H9 (cell line): Measurements from ENCODE around the gene DCC. TPM values are rescaled to one million over a fixed set of nuclear protein-coding genes. Genes with fewer than 3 reads are reported as not detected.

ENCODE experiments used
- DNase-seq: peaks from one replicate; pipeline ENCODE4 v3.0.0-alpha.2; 2017
- H2AFZ ChIP-seq: one replicate; pipeline ENCODE4 v1.6.1; 2013; ENCODE audit warnings: mild to moderate bottlenecking, low read length, control low read depth, moderate library complexity
- H2AK5ac ChIP-seq: 2 replicates; pipeline ENCODE4 v1.6.1; 2013; ENCODE audit warnings: low read length, control low read depth, mixed read lengths; ENCODE audit not compliant: insufficient read length
- H2BK120ac ChIP-seq: one replicate; pipeline ENCODE4 v1.6.1; 2013; ENCODE audit warnings: low read depth, mild to moderate bottlenecking, low read length, control low read depth, inconsistent platforms; ENCODE audit not compliant: poor library complexity, severe bottlenecking
- H2BK12ac ChIP-seq: 2 replicates; pipeline ENCODE4 v1.6.1; 2013; ENCODE audit warnings: low read length, control low read depth, mixed read lengths, low read depth; ENCODE audit not compliant: insufficient read length
- H2BK15ac ChIP-seq: 2 replicates; pipeline ENCODE4 v1.6.1; 2013; ENCODE audit warnings: low read depth, low read length, control low read depth
- H2BK20ac ChIP-seq: one replicate; pipeline ENCODE4 v1.6.1; 2013; ENCODE audit warnings: low read depth, mild to moderate bottlenecking, low read length, control low read depth, inconsistent platforms; ENCODE audit not compliant: poor library complexity, severe bottlenecking
- H2BK5ac ChIP-seq: 2 replicates; pipeline ENCODE4 v1.6.1; 2013; ENCODE audit warnings: low read length, control low read depth, mixed read lengths; ENCODE audit not compliant: insufficient read length
- H3K14ac ChIP-seq: 2 replicates; pipeline ENCODE4 v1.6.1; 2013; ENCODE audit warnings: low read length, control low read depth; ENCODE audit not compliant: insufficient read depth
- H3K18ac ChIP-seq: 2 replicates; pipeline ENCODE4 v1.6.1; 2013; ENCODE audit warnings: low read depth, mild to moderate bottlenecking, mixed read lengths, low read length, control low read depth; ENCODE audit not compliant: insufficient read length
- H3K23ac ChIP-seq: 2 replicates; pipeline ENCODE4 v1.6.1; 2013; ENCODE audit warnings: low read length, control low read depth, mixed read lengths, low read depth; ENCODE audit not compliant: insufficient read length
- H3K23me2 ChIP-seq: 2 replicates; pipeline ENCODE4 v1.6.1; 2013; ENCODE audit warnings: low read depth, mild to moderate bottlenecking, mixed read lengths, low read length, control low read depth; ENCODE audit not compliant: insufficient read length, poor library complexity, severe bottlenecking
- H3K27ac ChIP-seq: 2 replicates; pipeline ENCODE4 v1.5.1; 2013; ENCODE audit warnings: low read length, control low read depth, mixed read lengths, low read depth; ENCODE audit not compliant: insufficient read length
- H3K27me3 ChIP-seq: 2 replicates; pipeline ENCODE4 v1.6.1; 2013; ENCODE audit warnings: low read length, control low read depth, inconsistent platforms; ENCODE audit not compliant: insufficient read depth
- H3K4ac ChIP-seq: 2 replicates; pipeline ENCODE4 v1.6.1; 2013; ENCODE audit warnings: low read depth, mild to moderate bottlenecking, control low read depth, inconsistent platforms, low read length, moderate library complexity
- H3K4me1 ChIP-seq: 2 replicates; pipeline ENCODE4 v1.6.1; 2013; ENCODE audit warnings: low read length, control low read depth, inconsistent platforms; ENCODE audit not compliant: insufficient read depth
- H3K4me2 ChIP-seq: 2 replicates; pipeline ENCODE4 v1.6.1; 2013; ENCODE audit warnings: low read length, control low read depth, mixed read lengths; ENCODE audit not compliant: insufficient read length, insufficient read depth
- H3K56ac ChIP-seq: 2 replicates; pipeline ENCODE4 v1.6.1; 2013; ENCODE audit warnings: low read depth, mild to moderate bottlenecking, mixed read lengths, low read length, control low read depth; ENCODE audit not compliant: insufficient read length
- H3K79me1 ChIP-seq: 2 replicates; pipeline ENCODE4 v1.6.1; 2013; ENCODE audit warnings: low read depth, mild to moderate bottlenecking, moderate library complexity, low read length, control low read depth, inconsistent platforms; ENCODE audit not compliant: insufficient read depth, poor library complexity, severe bottlenecking
- H3K79me2 ChIP-seq: 2 replicates; pipeline ENCODE4 v1.6.1; 2013; ENCODE audit warnings: low read length, control low read depth, inconsistent platforms; ENCODE audit not compliant: insufficient read depth
- H3K9ac ChIP-seq: 2 replicates; pipeline ENCODE4 v1.6.1; 2013; ENCODE audit warnings: low read length, control low read depth, mixed read lengths; ENCODE audit not compliant: insufficient read length; ENCODE audit errors: extremely low read depth
- H3K9me3 ChIP-seq: one replicate; pipeline ENCODE4 v1.6.1; 2013; ENCODE audit warnings: low read depth, low read length, inconsistent platforms; ENCODE audit not compliant: control insufficient read depth
- H3T11ph ChIP-seq: one replicate; pipeline ENCODE4 v1.6.1; 2013; ENCODE audit warnings: mild to moderate bottlenecking, low read length, control low read depth, inconsistent platforms
- H4K20me1 ChIP-seq: one replicate; pipeline ENCODE4 v1.6.1; 2013; ENCODE audit not compliant: control insufficient read depth, insufficient read length, insufficient read depth
- H4K5ac ChIP-seq: 2 replicates; pipeline ENCODE4 v1.6.1; 2013; ENCODE audit warnings: low read depth, mild to moderate bottlenecking, mixed read lengths, low read length, control low read depth; ENCODE audit not compliant: insufficient read length
- H4K8ac ChIP-seq: replicated peaks from 2 replicates; pipeline ENCODE4 v1.6.1; 2013; ENCODE audit warnings: low read length, control low read depth, mixed read lengths, low read depth; ENCODE audit not compliant: insufficient read length
- H4K91ac ChIP-seq: 2 replicates; pipeline ENCODE4 v1.6.1; 2013; ENCODE audit warnings: low read depth, mild to moderate bottlenecking, moderate library complexity, mixed read lengths, low read length, control low read depth; ENCODE audit not compliant: insufficient read length
- H3K27ac Mint-ChIP-seq, 3 experiments: 2 replicates in 2 of 3; 3 replicates in 1 of 3; pipeline ENCODE4 v1.8.0; 2020 to 2021; ENCODE audit warnings: mixed read lengths in 3 of 3, mild to moderate bottlenecking in 1 of 3, moderate library complexity in 1 of 3
- H3K27me3 Mint-ChIP-seq: 2 replicates; pipeline ENCODE4 v1.8.0; 2021; ENCODE audit warnings: low read depth, mild to moderate bottlenecking, moderate library complexity, mixed read lengths
- H3K36me3 Mint-ChIP-seq, 3 experiments: 2 replicates in 2 of 3; 3 replicates in 1 of 3; pipeline ENCODE4 v1.8.0; 2020 to 2021; ENCODE audit warnings: low read depth in 3 of 3, mixed read lengths in 3 of 3; ENCODE audit not compliant: insufficient read depth in 1 of 3
- H3K4me1 Mint-ChIP-seq, 2 experiments: 2 replicates each; pipeline ENCODE4 v1.8.0; 2020; ENCODE audit warnings: mixed read lengths in 2 of 2
- H3K4me3 Mint-ChIP-seq, 2 experiments: 2 replicates in 1 of 2; 3 replicates in 1 of 2; pipeline ENCODE4 v1.8.0; 2020 to 2021; ENCODE audit warnings: mild to moderate bottlenecking in 2 of 2, mixed read lengths in 2 of 2, moderate library complexity in 1 of 2
- H3K9me3 Mint-ChIP-seq, 2 experiments: 2 replicates in 1 of 2; 3 replicates in 1 of 2; pipeline ENCODE4 v1.8.0; 2020; ENCODE audit warnings: mild to moderate bottlenecking in 2 of 2, mixed read lengths in 2 of 2, moderate library complexity in 1 of 2
- WGBS: extraction: QIAGEN DNeasy Blood & Tissue Kit; methylation state at CpG from one replicate; pipeline ENCODE4 v1.1.7; 2013; ENCODE audit warnings: missing lambda C conversion rate, low lambda C conversion rate, mixed read lengths; ENCODE audit not compliant: insufficient read length; ENCODE audit errors: extremely low coverage; 5-methylcytosine and 5-hydroxymethylcytosine counted together
- total RNA-seq: library from RNA; stranded (reverse); gene quantifications from 2 replicates; pipeline ENCODE4 v1.2.1, GENCODE V29; 2021
- TF ChIP-seq, protein P1 (sequence below): fragments of 200-600 bp; sonication (generic); conservative IDR thresholded peaks from 3 replicates; pipeline ENCODE4 v1.8.0; 2021; ENCODE audit warnings: antibody characterized with exemption, mild to moderate bottlenecking

Gene DCC
- total RNA-seq, 1 experiment from 2014 or later, result 0.35 TPM

DNA sequence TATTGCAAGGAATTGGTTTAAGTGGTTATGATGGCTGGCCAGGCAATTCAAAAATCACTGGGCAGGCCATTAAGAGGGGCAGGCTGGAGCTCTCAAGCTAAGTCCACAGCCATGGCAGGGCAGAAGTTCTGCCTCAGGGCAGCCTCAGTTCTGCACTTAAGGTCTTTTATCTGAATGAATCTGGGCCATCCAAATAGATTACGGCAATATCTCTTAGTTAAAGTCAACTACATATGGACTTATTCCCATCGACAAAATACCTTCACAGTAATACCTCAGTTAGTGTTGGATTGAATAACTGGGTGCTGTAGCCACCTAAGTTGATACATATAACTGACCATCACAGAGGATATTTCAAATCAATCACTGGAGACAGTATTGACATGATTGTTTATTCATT lies 979.6 kb downstream of the DCC start:
- Histone ChIP-seq H3K23me2 (no peaks in the 10 kb centered on the region), H3K18ac (no peak overlapping the region), H3K27me3 (no peaks in the 10 kb centered on the region), H3K79me1 (no peaks in the 10 kb centered on the region), H2BK15ac (no peak overlapping the region), H2BK20ac (no peak overlapping the region), H3K14ac (no peak overlapping the region), H3K23ac (no peak overlapping the region), H4K91ac (no peak overlapping the region), H3T11ph (no peak overlapping the region), H4K8ac (no peak overlapping the region), H3K27ac (no peak overlapping the region), H2AK5ac (no peak overlapping the region), H3K9me3 (no peaks in the 10 kb centered on the region), H3K9ac (no peak overlapping the region), H3K4me2 (no peak overlapping the region), H2BK120ac (no peak overlapping the region), H4K20me1 (no peaks in the 10 kb centered on the region), H2BK12ac (no peak overlapping the region), H3K56ac (no peak overlapping the region), H3K4me1 (no peaks in the 10 kb centered on the region), H2AFZ (no peak overlapping the region), H4K5ac (no peak overlapping the region), H3K4ac (no peak overlapping the region), H2BK5ac (no peak overlapping the region), H3K79me2 (no peaks in the 10 kb centered on the region)
- TF ChIP-seq, protein P1, sequence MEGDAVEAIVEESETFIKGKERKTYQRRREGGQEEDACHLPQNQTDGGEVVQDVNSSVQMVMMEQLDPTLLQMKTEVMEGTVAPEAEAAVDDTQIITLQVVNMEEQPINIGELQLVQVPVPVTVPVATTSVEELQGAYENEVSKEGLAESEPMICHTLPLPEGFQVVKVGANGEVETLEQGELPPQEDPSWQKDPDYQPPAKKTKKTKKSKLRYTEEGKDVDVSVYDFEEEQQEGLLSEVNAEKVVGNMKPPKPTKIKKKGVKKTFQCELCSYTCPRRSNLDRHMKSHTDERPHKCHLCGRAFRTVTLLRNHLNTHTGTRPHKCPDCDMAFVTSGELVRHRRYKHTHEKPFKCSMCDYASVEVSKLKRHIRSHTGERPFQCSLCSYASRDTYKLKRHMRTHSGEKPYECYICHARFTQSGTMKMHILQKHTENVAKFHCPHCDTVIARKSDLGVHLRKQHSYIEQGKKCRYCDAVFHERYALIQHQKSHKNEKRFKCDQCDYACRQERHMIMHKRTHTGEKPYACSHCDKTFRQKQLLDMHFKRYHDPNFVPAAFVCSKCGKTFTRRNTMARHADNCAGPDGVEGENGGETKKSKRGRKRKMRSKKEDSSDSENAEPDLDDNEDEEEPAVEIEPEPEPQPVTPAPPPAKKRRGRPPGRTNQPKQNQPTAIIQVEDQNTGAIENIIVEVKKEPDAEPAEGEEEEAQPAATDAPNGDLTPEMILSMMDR, result no peak
- Mint-ChIP-seq H3K9me3 (0 out of 5 replicates have a peak, but pooled peaks cover 0 to 1% of the 10 kb centered on the region in 2 experiments), H3K4me3 (no peak overlapping the region), H3K36me3 (no peaks in the 10 kb centered on the region), H3K4me1 (no peaks in the 10 kb centered on the region), H3K27ac (no peak overlapping the region), H3K27me3 (no peaks in the 10 kb centered on the region)
- WGBS, result no CpG with 5 or more reads among the region's 2 CpGs
- DNase-seq, result no peak
